Measurements from ENCODE around the gene NFYB. TPM values are rescaled to one million over a fixed set of nuclear protein-coding genes. Genes with fewer than 3 reads are reported as not detected.

The NFYB gene
- total and polyA plus RNA-seq, 3 donors from 2014 or later: 33.8 to 53.1 (median 36.1) TPM

- no peak overlapping the region for H3K4me3 ChIP-seq
- intact Hi-C loops (cut with DNase I; ENCODE audit: low total_unique reads): loop anchor here (10.0 kb wide), 1 partner anchor 482 kb away; no protein-coding TSS in a partner anchor
- 69 to 78% methylated on average over 2 of the region's 2 CpGs for WGBS, 2 donors
Measured at GRCh38 chr12:104106965-104107364, 31.0 kb downstream of the NFYB start.

GRCh38 chr12:104105461-104105860 is 32.5 kb downstream of the NFYB start:
- H3K4me3 ChIP-seq: no peak overlapping the region
- no peaks in the 10 kb centered on the region for H3K27me3 ChIP-seq
- no peaks in the 10 kb centered on the region for H3K36me3 ChIP-seq (ENCODE audit: low read depth, missing control alignments)
- no peak for DNase-seq
- no peaks in the 10 kb centered on the region for H3K9me3 ChIP-seq
- H3K4me1 ChIP-seq: no peaks in the 10 kb centered on the region
- TF ChIP-seq CTCF (IDR thresholded peaks at IDR 0.05) (no peak), POLR2A (IDR thresholded peaks at IDR 0.05) (no peak)
- intact Hi-C loops (cut with DNase I; ENCODE audit: low total_unique reads): loop anchor here (10.0 kb wide), 1 partner anchor 481 kb away; no protein-coding TSS in a partner anchor
- no peak overlapping the region for H3K27ac ChIP-seq

More at GRCh38 chr12:104106965-104107364, 31.0 kb downstream of the NFYB start:
- Histone ChIP-seq H3K27ac (no peak overlapping the region), H3K36me3 (ENCODE audit: low read depth, missing control alignments) (no peaks in the 10 kb centered on the region), H3K9me3 (no peaks in the 10 kb centered on the region), H3K27me3 (no peaks in the 10 kb centered on the region), H3K4me1 (no peaks in the 10 kb centered on the region)
- TF ChIP-seq POLR2A (IDR thresholded peaks at IDR 0.05) (no peak), CTCF (IDR thresholded peaks at IDR 0.05) (no peak)
- DNase-seq: no peak

GRCh38 chr12:104097954-104098353 is 40.1 kb downstream of the NFYB start:
- WGBS, 2 donors: 96 to 100% methylated on average over 2 of the region's 2 CpGs
- no peaks in the 10 kb centered on the region for H3K9me3 ChIP-seq
- intact Hi-C loops (cut with DNase I; ENCODE audit: low total_unique reads): no loop called here
- H3K4me3 ChIP-seq: no peak overlapping the region
- H3K36me3 ChIP-seq (ENCODE audit: low read depth, missing control alignments): no peaks in the 10 kb centered on the region
- H3K4me1 ChIP-seq: no peaks in the 10 kb centered on the region
- DNase-seq: no peak
- H3K27ac ChIP-seq: no peak overlapping the region
- TF ChIP-seq CTCF (IDR thresholded peaks at IDR 0.05) (no peak), POLR2A (IDR thresholded peaks at IDR 0.05) (no peak)
- no peaks in the 10 kb centered on the region for H3K27me3 ChIP-seq

- no peaks in the 10 kb centered on the region for H3K4me1 ChIP-seq
- no peak overlapping the region for H3K4me3 ChIP-seq
- H3K27ac ChIP-seq: no peak overlapping the region
- DNase-seq: no peak
- TF ChIP-seq CTCF (IDR thresholded peaks at IDR 0.05) (no peak), POLR2A (IDR thresholded peaks at IDR 0.05) (no peak)
- intact Hi-C loops (cut with DNase I; ENCODE audit: low total_unique reads): no loop called here
- 77 to 89% methylated on average over 1 of the region's 1 CpG for WGBS, 2 donors
- no peaks in the 10 kb centered on the region for H3K27me3 ChIP-seq
- no peaks in the 10 kb centered on the region for H3K9me3 ChIP-seq
- H3K36me3 ChIP-seq (ENCODE audit: low read depth, missing control alignments): no peaks in the 10 kb centered on the region
Measured at GRCh38 chr12:104095289-104095688, 42.7 kb downstream of the NFYB start.

- TF ChIP-seq POLR2A (IDR thresholded peaks at IDR 0.05) (no peak), CTCF (IDR thresholded peaks at IDR 0.05) (no peak)
- no peaks in the 10 kb centered on the region for H3K9me3 ChIP-seq
- no peaks in the 10 kb centered on the region for H3K4me1 ChIP-seq
- no peak for DNase-seq
- no peaks in the 10 kb centered on the region for H3K27me3 ChIP-seq
- no peaks in the 10 kb centered on the region for H3K36me3 ChIP-seq (ENCODE audit: low read depth, missing control alignments)
- no peak overlapping the region for H3K4me3 ChIP-seq
- intact Hi-C loops (cut with DNase I; ENCODE audit: low total_unique reads): no loop called here
- H3K27ac ChIP-seq: no peak overlapping the region
- WGBS, 2 donors: 88 to 97% methylated on average over 3 of the region's 3 CpGs
Measured at GRCh38 chr12:104094284-104094683, 43.7 kb downstream of the NFYB start.
